Memory B cell (primary cell): ENCODE data around the gene ALG9.

Experiments used
- ATAC-seq: fragments of 150-1000 bp; cut with Tn5 transposase; 2 replicates; pipeline ENCODE4 v1.10.0; 2021; ENCODE audit warnings: low read depth, mild to moderate bottlenecking, moderate library complexity
- DNase-seq, 2 donors: peaks; one replicate each; pipeline ENCODE4 v3.0.0; 2022; ENCODE audit warnings: low spot score in 2 of 2
- H3K27ac Mint-ChIP-seq: one replicate; pipeline ENCODE4 v1.8.0; 2022; ENCODE audit warnings: mild to moderate bottlenecking, moderate library complexity, mixed read lengths
- H3K27me3 Mint-ChIP-seq: one replicate; pipeline ENCODE4 v1.8.0; 2022; ENCODE audit warnings: mixed read lengths
- H3K36me3 Mint-ChIP-seq: one replicate; pipeline ENCODE4 v1.8.0; 2022; ENCODE audit warnings: mild to moderate bottlenecking, mixed read lengths
- H3K4me1 Mint-ChIP-seq: one replicate; pipeline ENCODE4 v1.8.0; 2022; ENCODE audit warnings: mixed read lengths
- H3K4me3 Mint-ChIP-seq: one replicate; pipeline ENCODE4 v1.8.0; 2022; ENCODE audit warnings: mild to moderate bottlenecking, moderate library complexity, mixed read lengths
- H3K9me3 Mint-ChIP-seq: one replicate; pipeline ENCODE4 v1.8.0; 2022; ENCODE audit warnings: mixed read lengths

The ALG9 gene, protein sequence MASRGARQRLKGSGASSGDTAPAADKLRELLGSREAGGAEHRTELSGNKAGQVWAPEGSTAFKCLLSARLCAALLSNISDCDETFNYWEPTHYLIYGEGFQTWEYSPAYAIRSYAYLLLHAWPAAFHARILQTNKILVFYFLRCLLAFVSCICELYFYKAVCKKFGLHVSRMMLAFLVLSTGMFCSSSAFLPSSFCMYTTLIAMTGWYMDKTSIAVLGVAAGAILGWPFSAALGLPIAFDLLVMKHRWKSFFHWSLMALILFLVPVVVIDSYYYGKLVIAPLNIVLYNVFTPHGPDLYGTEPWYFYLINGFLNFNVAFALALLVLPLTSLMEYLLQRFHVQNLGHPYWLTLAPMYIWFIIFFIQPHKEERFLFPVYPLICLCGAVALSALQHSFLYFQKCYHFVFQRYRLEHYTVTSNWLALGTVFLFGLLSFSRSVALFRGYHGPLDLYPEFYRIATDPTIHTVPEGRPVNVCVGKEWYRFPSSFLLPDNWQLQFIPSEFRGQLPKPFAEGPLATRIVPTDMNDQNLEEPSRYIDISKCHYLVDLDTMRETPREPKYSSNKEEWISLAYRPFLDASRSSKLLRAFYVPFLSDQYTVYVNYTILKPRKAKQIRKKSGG

DNA sequence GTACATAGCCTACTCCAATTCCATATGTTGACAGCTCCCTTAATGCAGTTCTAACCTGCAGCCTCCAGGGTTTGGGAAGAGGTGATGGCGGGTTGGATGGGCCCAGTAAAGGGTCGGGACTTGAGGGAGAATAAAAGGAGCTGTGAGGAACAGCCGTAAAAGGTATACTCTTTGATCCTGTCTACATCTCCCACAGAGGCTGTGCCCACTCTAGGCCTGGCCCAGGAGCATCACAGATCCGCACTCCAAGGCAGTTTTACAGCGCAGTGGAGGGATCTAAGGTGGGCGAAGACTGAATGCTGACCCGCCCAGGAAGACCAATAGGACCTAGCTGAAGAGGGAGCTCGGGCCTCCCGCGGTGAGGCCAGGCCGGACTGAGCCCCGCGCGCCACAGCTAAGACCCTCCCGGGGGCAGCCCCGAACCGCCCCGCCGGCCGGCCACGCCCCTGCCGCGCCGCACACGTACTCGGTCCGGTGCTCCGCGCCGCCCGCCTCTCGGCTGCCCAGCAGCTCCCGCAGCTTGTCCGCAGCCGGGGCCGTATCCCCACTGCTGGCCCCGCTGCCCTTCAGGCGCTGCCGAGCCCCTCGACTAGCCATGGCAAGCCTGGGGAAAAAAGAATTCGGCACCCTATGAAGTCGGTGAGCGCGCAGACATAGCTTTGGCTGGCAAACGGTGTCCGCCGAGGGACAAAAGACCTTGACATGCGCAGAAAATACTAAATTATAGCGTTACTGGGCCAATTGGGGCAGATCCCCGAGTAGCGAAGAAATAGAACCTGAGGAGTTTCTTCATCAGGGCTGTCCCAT lies at the start of gene ALG9:
TSS of gene ALG9 (minus strand) at position 696 of the 807 bp plus-strand sequence. CDS start at position 597, 99 bp downstream.
- H3K9me3 Mint-ChIP-seq: no peaks in the 10 kb centered on the region
- no peaks in the 10 kb centered on the region for H3K27me3 Mint-ChIP-seq
- peak within 1 kb of the TSS; percentile 95 for H3K27ac Mint-ChIP-seq
- H3K4me3 Mint-ChIP-seq: peak within 1 kb of the TSS; percentile 92
- peak; percentile 90 to 96 for DNase-seq
- peaks cover 23% of the 10 kb centered on the region for H3K36me3 Mint-ChIP-seq
- peak; percentile 83 for ATAC-seq
- H3K4me1 Mint-ChIP-seq: peaks cover 12% of the 10 kb centered on the region

DNA sequence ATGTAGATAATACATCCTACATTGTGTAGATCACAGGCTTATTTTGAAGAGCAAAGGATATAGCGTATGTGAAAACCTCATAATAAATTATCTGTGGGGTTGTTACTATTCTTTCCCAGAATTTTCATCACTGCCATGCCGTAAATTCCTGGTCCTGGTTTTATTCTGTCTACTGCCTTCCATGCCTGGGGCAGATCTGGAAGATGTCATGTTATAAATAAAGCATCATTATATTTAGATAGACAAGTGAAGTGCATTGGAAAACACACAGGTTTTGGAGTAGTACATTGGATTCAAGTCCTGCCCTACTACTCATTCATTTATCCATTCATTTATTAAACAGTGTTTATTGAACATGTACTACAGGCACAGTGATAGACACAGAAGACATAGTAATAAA lies 49.5 kb upstream of the ALG9 start:
- Mint-ChIP-seq H3K27ac (no peak overlapping the region), H3K4me1 (peaks cover 1% of the 10 kb centered on the region), H3K9me3 (peaks cover 2% of the 10 kb centered on the region), H3K4me3 (no peak overlapping the region), H3K27me3 (peaks cover 10% of the 10 kb centered on the region), H3K36me3 (no peaks in the 10 kb centered on the region)
- no peak for ATAC-seq
- no peak for DNase-seq

DNA sequence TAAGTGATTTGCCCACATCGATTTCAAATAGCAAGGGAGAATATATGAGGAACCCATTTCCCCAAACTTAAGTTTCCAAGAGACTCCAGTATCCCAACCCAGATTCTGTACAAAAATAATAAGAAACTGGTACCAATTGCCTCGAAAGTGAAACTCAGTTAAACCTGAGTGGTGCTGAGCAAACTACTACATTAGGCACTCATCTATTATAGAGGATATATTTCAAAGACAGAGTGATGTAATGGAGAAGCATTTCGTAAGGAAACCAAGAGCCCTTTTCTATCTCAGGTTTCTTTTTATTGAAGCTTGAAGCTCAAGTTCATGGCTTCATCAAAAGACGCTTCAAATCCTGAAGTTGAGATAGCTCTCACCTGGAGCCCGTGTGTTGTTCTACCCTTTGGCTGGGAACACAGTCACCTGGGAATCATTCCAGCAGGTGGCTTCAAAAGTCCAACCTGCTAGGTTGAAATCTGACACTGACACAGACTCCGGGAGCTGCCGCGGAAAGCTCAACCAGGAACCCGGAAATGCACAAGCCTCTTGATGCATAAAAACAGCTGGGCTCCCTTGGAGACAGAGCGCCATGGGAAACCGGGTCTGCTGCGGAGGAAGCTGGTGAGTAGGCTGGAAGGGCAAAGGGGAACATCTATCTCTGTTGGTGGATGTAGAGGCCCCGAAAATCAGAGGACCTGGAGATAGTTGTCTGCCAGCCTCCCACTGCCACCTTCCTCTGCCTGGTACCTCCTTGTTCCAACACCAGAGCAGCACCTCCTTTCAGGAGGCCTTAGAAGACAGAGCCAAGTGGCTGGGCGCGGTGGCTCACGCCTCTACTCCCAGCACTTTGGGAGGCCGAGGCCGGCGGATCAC lies 47.2 kb upstream of the ALG9 start, which contains the start of gene C11orf52:
TSS of gene C11orf52 (plus strand) at position 524 of the 867 bp plus-strand sequence. CDS start at position 584, 60 bp downstream.
- Mint-ChIP-seq H3K36me3 (no peaks in the 10 kb centered on the region), H3K4me1 (no peaks in the 10 kb centered on the region), H3K27me3 (peaks cover 12% of the 10 kb centered on the region), H3K27ac (no peak within 1 kb of the TSS), H3K4me3 (no peak within 1 kb of the TSS), H3K9me3 (peaks cover 2% of the 10 kb centered on the region)
- ATAC-seq (no peak), DNase-seq (no peak)

GRCh38 chr11:111917788-111918187 lies 46.4 kb upstream of the ALG9 start:
- no peak overlapping the region for H3K27ac Mint-ChIP-seq
- H3K4me3 Mint-ChIP-seq: no peak overlapping the region
- peaks cover 5% of the 10 kb centered on the region for H3K4me1 Mint-ChIP-seq
- ATAC-seq (no peak), DNase-seq (no peak)
- H3K27me3 Mint-ChIP-seq: peaks cover 19% of the 10 kb centered on the region
- peaks cover 2% of the 10 kb centered on the region for H3K9me3 Mint-ChIP-seq
- peaks cover 2% of the 10 kb centered on the region for H3K36me3 Mint-ChIP-seq

GRCh38 chr11:111917312-111917711 lies 45.9 kb upstream of the ALG9 start:
- H3K9me3 Mint-ChIP-seq: peaks cover 2% of the 10 kb centered on the region
- peaks cover 2% of the 10 kb centered on the region for H3K36me3 Mint-ChIP-seq
- DNase-seq (no peak), ATAC-seq (no peak)
- no peak overlapping the region for H3K4me3 Mint-ChIP-seq
- H3K4me1 Mint-ChIP-seq: peaks cover 5% of the 10 kb centered on the region
- H3K27ac Mint-ChIP-seq: no peak overlapping the region
- peaks cover 19% of the 10 kb centered on the region for H3K27me3 Mint-ChIP-seq

- Mint-ChIP-seq H3K4me3 (no peak overlapping the region), H3K27ac (no peak overlapping the region), H3K27me3 (peaks cover 21% of the 10 kb centered on the region), H3K9me3 (peaks cover 2% of the 10 kb centered on the region), H3K36me3 (peaks cover 2% of the 10 kb centered on the region), H3K4me1 (peaks cover 5% of the 10 kb centered on the region)
- DNase-seq (no peak), ATAC-seq (no peak)
These were observed 45.4 kb upstream of the ALG9 start for GRCh38 chr11:111916768-111917167.

DNA sequence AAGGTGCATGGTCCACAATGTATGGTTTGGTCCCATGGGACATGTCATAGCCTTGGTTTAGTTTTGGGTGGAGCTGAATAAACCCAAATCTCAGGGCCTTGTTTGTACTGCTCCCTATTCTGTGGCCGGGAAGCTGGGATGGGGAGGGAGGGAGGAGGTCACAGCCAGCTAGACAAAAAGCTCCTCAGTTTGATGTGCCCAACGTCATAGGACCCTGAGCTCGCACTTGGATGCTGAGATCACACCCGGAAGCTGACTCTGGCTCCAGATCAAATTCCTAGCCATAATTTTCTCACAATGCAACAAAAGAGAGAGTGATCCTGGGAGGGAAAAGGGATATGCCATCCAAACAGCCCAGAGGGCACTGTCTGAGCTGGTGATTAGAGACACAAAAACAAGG lies 42.6 kb upstream of the ALG9 start:
- peaks cover 29% of the 10 kb centered on the region for H3K27me3 Mint-ChIP-seq
- DNase-seq (no peak), ATAC-seq (no peak)
- peaks cover 5% of the 10 kb centered on the region for H3K4me1 Mint-ChIP-seq
- peaks cover 2% of the 10 kb centered on the region for H3K36me3 Mint-ChIP-seq
- H3K4me3 Mint-ChIP-seq: no peak overlapping the region
- H3K27ac Mint-ChIP-seq: no peak overlapping the region
- H3K9me3 Mint-ChIP-seq: peaks cover 2% of the 10 kb centered on the region

DNA sequence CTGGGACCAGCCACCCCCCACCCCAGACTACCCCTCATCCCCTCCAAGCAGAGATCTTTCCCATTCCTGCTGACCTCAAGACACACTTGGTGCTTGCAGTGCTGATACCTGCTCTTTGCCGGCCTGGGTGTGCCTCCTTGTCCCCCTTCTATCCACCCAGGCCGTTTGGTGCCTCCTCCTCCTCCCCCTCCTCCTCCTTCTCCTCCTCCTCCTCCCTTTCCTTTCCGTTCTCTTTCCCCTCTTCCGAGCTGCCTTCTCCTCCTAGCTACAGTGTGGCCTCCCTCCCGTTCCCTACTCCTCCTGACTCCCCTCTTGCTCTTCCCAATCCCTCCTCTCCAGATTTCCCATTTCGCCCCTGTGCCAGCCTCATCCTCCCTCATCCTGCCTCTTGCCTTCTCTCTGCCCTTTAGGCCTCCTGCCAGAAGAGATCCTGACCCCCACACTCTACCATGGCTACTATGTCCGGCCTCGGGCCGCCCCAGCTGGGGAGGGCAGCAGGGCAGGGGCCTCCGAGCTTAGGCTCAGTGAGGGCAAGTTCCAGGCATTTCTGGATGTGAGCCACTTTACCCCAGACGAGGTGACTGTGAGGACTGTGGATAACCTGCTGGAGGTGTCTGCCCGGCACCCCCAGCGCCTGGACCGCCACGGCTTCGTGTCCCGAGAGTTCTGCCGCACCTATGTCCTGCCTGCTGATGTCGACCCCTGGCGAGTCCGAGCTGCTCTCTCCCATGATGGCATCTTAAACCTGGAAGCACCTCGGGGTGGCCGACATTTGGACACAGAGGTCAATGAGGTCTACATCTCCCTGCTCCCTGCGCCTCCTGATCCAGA lies 41.9 kb upstream of the ALG9 start:
- Mint-ChIP-seq H3K4me1 (peaks cover 5% of the 10 kb centered on the region), H3K36me3 (peaks cover 2% of the 10 kb centered on the region), H3K4me3 (peak overlapping the region; percentile 8), H3K27ac (no peak overlapping the region), H3K9me3 (peaks cover 2% of the 10 kb centered on the region), H3K27me3 (peaks cover 29% of the 10 kb centered on the region)
- ATAC-seq (no peak), DNase-seq (no peak)

DNA sequence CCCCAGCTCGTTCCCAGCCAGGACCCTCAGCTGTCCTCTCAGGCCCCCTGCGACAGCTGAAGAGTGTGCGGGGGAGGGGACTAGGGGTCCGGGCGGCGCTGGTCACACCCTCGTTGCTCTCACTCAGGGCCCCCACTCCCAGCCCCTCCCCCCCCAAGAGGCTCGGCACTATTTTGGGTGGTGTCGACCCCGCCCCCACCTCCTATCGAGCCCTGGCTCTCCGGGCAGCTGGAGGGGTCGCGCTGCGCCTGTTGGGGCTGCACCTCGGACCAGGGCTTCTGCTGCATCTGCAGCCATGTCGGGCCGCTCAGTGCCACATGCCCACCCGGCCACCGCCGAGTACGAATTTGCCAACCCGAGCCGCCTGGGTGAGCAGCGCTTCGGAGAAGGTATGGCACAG lies 41.2 kb upstream of the ALG9 start, which contains the start of gene HSPB2:
TSS of gene HSPB2 (plus strand) at position 200 of the 400 bp plus-strand sequence. CDS start at position 296, 96 bp downstream.
- ATAC-seq (no peak), DNase-seq (no peak)
- H3K4me1 Mint-ChIP-seq: peaks cover 5% of the 10 kb centered on the region
- H3K9me3 Mint-ChIP-seq: peaks cover 2% of the 10 kb centered on the region
- peaks cover 25% of the 10 kb centered on the region for H3K27me3 Mint-ChIP-seq
- peak within 1 kb of the TSS; percentile 8 for H3K4me3 Mint-ChIP-seq
- H3K27ac Mint-ChIP-seq: no peak within 1 kb of the TSS
- H3K36me3 Mint-ChIP-seq: peaks cover 2% of the 10 kb centered on the region

GRCh38 chr11:111911563-111912401 lies 40.4 kb upstream of the ALG9 start, which contains the start of gene CRYAB:
TSS of gene CRYAB (minus strand) at chr11:111911770. CDS start at chr11:111911724, 46 bp downstream.
- Mint-ChIP-seq H3K27me3 (peaks cover 21% of the 10 kb centered on the region), H3K27ac (no peak within 1 kb of the TSS), H3K4me1 (peaks cover 5% of the 10 kb centered on the region), H3K4me3 (no peak within 1 kb of the TSS), H3K9me3 (no peaks in the 10 kb centered on the region), H3K36me3 (peaks cover 2% of the 10 kb centered on the region)
- DNase-seq: no peak
- no peak for ATAC-seq

GRCh38 chr11:111910676-111911562 lies 39.5 kb upstream of the ALG9 start:
- H3K27ac Mint-ChIP-seq: no peak overlapping the region
- peaks cover 5% of the 10 kb centered on the region for H3K4me1 Mint-ChIP-seq
- H3K36me3 Mint-ChIP-seq: peaks cover 2% of the 10 kb centered on the region
- DNase-seq (no peak), ATAC-seq (no peak)
- H3K4me3 Mint-ChIP-seq: no peak overlapping the region
- peaks cover 19% of the 10 kb centered on the region for H3K27me3 Mint-ChIP-seq
- H3K9me3 Mint-ChIP-seq: no peaks in the 10 kb centered on the region
